Stimulated activated CD4-positive, alpha-beta T cell treated with anti-CD3 and anti-CD28 coated beads, Interleukin-4, amount 100 ng/mL, for 48 hours (primary cell): ENCODE data around the gene PTGFRN.

ENCODE experiments used
- DNase-seq, 2 donors: peaks; one replicate each; pipeline ENCODE4 v3.0.0-alpha.2; 2020; ENCODE audit warnings: low read depth in 2 of 2

PTGFRN gene

GRCh38 chr1:117000142-117000541, 90.4 kb downstream of the PTGFRN start:
- DNase-seq = no peak

- peak in 1 of 2 donors; percentile 34 for DNase-seq
These were observed 91.7 kb downstream of the PTGFRN start, which contains the start of gene CD101 for GRCh38 chr1:117001254-117001927. Gene CD101 (plus strand): TSS chr1:117001760. CDS start chr1:117001818, 58 bp downstream.

GRCh38 chr1:117003223-117003875, 93.6 kb downstream of the PTGFRN start:
- no peak for DNase-seq

GRCh38 chr1:117007719-117008013, 98.0 kb downstream of the PTGFRN start:
- DNase-seq = no peak

- no peak for DNase-seq
These were observed 98.9 kb downstream of the PTGFRN start for GRCh38 chr1:117008656-117009055.

GRCh38 chr1:117009132-117009531, 99.4 kb downstream of the PTGFRN start:
- no peak for DNase-seq

- DNase-seq = no peak
These were observed 100.7 kb downstream of the PTGFRN start for GRCh38 chr1:117010310-117010969.

GRCh38 chr1:117011334-117011733, 101.6 kb downstream of the PTGFRN start:
- DNase-seq = no peak

- DNase-seq = no peak
These were observed 103.7 kb downstream of the PTGFRN start for GRCh38 chr1:117013309-117013858.

GRCh38 chr1:117014209-117014608, 104.5 kb downstream of the PTGFRN start:
- no peak for DNase-seq

- no peak for DNase-seq
These were observed 106.0 kb downstream of the PTGFRN start for GRCh38 chr1:117015724-117016123.

- DNase-seq = no peak
These were observed 107.3 kb downstream of the PTGFRN start for GRCh38 chr1:117017062-117017461.

GRCh38 chr1:117017648-117018047, 107.9 kb downstream of the PTGFRN start:
- no peak for DNase-seq

- DNase-seq = no peak
These were observed 110.9 kb downstream of the PTGFRN start for GRCh38 chr1:117020526-117021156.

GRCh38 chr1:117022114-117022513, 112.4 kb downstream of the PTGFRN start:
- no peak for DNase-seq

- no peak for DNase-seq
These were observed 115.9 kb downstream of the PTGFRN start for GRCh38 chr1:117025568-117025967.

- DNase-seq = no peak
These were observed 116.6 kb downstream of the PTGFRN start for GRCh38 chr1:117026361-117026760.

GRCh38 chr1:117029685-117030084, 120.0 kb downstream of the PTGFRN start:
- DNase-seq = no peak

GRCh38 chr1:117030271-117030877, 120.7 kb downstream of the PTGFRN start:
- no peak for DNase-seq

- DNase-seq = no peak
These were observed 122.5 kb downstream of the PTGFRN start for GRCh38 chr1:117032266-117032665.

GRCh38 chr1:117032681-117033539, 123.2 kb downstream of the PTGFRN start:
- no peak for DNase-seq
